K562 (cell line): ENCODE data around the gene NFKBIB. TPM values are rescaled to one million over a fixed set of nuclear protein-coding genes. Genes with fewer than 3 reads are reported as not detected.
A peak's percentile ranks its signal among the peaks of the same experiment; 100 is the strongest.

Experiments used
- BACH1 ChIP-seq: fragments of 200-800 bp; sonication (Bioruptor generic); IDR thresholded peaks from 2 replicates; pipeline ENCODE4 v1.6.1; 2016; ENCODE audit warnings: missing genetic modification characterization, missing compliant biosample characterization
- BCLAF1 ChIP-seq, 2 experiments: fragments of 450-650 bp in 1 of 2; IDR thresholded peaks; 2 replicates each; pipeline ENCODE4 v1.6.1; 2011 to 2017; ENCODE audit warnings: low read depth in 2 of 2, antibody characterized with exemption in 1 of 2, borderline replicate concordance in 1 of 2, low read length in 1 of 2, mild to moderate bottlenecking in 1 of 2, mixed read lengths in 1 of 2; ENCODE audit not compliant: control insufficient read depth in 1 of 2
- CEBPZ ChIP-seq: fragments of 150-350 bp; IDR thresholded peaks from 2 replicates; pipeline ENCODE4 v1.6.1; 2014; ENCODE audit warnings: low read depth, mild to moderate bottlenecking, low read length, borderline replicate concordance
- CHD1 ChIP-seq: fragments of 200-600 bp; sonication (generic); IDR thresholded peaks from one replicate; pipeline ENCODE4 v1.6.1; 2012; ENCODE audit warnings: mild to moderate bottlenecking, moderate library complexity, low read length, inconsistent platforms
- HBP1 ChIP-seq: fragments of 450-650 bp; formaldehyde crosslinking; IDR thresholded peaks from 2 replicates; pipeline ENCODE4 v1.4.0; 2022; ENCODE audit warnings: missing genetic modification characterization
- HNRNPL ChIP-seq: fragments of 200-400 bp; formaldehyde crosslinking; IDR thresholded peaks from 2 replicates; pipeline ENCODE4 v1.6.1; 2017; ENCODE audit warnings: low read depth, mild to moderate bottlenecking, low read length
- HNRNPLL ChIP-seq: fragments of 200-400 bp; formaldehyde crosslinking; IDR thresholded peaks from 2 replicates; pipeline ENCODE4 v1.6.1; 2017; ENCODE audit warnings: low read length, low read depth, mild to moderate bottlenecking; ENCODE audit not compliant: poor library complexity, severe bottlenecking
- HOXB6 ChIP-seq: fragments of 250-450 bp; sonication (Bioruptor Pico); IDR thresholded peaks from 2 replicates; pipeline ENCODE4 v1.5.1; 2022; ENCODE audit warnings: mild to moderate bottlenecking, borderline replicate concordance
- KLF1 ChIP-seq: fragments of 450-650 bp; IDR thresholded peaks from 2 replicates; pipeline ENCODE4 v1.6.1; 2016; ENCODE audit warnings: missing genetic modification characterization, missing compliant biosample characterization
- MCM3 ChIP-seq: fragments of 450-650 bp; IDR thresholded peaks from 2 replicates; pipeline ENCODE4 v1.6.1; 2016
- MCM5 ChIP-seq: fragments of 450-650 bp; IDR thresholded peaks from 2 replicates; pipeline ENCODE4 v1.6.1; 2016; ENCODE audit warnings: low read depth
- POLR2G ChIP-seq: fragments of 200-400 bp; formaldehyde crosslinking; IDR thresholded peaks from 2 replicates; pipeline ENCODE4 v1.6.1; 2017; ENCODE audit warnings: low read depth, mild to moderate bottlenecking, antibody characterized with exemption, low read length, moderate library complexity
- STAT6 ChIP-seq: sonication (generic); formaldehyde crosslinking; IDR thresholded peaks from 2 replicates; pipeline ENCODE4 v1.8.1; 2023; ENCODE audit warnings: mild to moderate bottlenecking, missing genetic modification reagents
- TAF7 ChIP-seq: fragments of 450-650 bp; IDR thresholded peaks from 2 replicates; pipeline ENCODE4 v1.6.1; 2016; ENCODE audit warnings: missing genetic modification characterization, missing compliant biosample characterization
- TSC22D4 ChIP-seq: fragments of 450-650 bp; IDR thresholded peaks from 2 replicates; pipeline ENCODE4 v1.6.1; 2016; ENCODE audit warnings: missing genetic modification characterization, missing biosample characterization, control low read depth
- ZKSCAN1 ChIP-seq: fragments of 150-350 bp; IDR thresholded peaks from 2 replicates; pipeline ENCODE4 v1.6.1; 2016; ENCODE audit warnings: low read depth, low read length
- ZZZ3 ChIP-seq: fragments of 450-650 bp; IDR thresholded peaks from 2 replicates; pipeline ENCODE4 v1.6.1; 2016; ENCODE audit warnings: antibody characterized with exemption, mild to moderate bottlenecking, moderate library complexity
- polyA plus RNA-seq, 8 experiments: library from polyadenylated mRNA; depleted of rRNA in 4 of 8; stranded (reverse) in 5 of 8; unstranded in 3 of 8; fragments of >200 nt; fragmentation: Nextera tagmentation in 2 of 8; fragmentation: Illumina TruSeq in 1 of 8; extraction: Ambion mirVana in 2 of 8; extraction: Trizol in 1 of 8; gene quantifications; 2 replicates each; pipeline versions ENCODE4 v1.2.1 to v1.2.3, GENCODE V29; 2011 to 2014; ENCODE audit warnings: inconsistent platforms in 1 of 8, missing spikeins in 1 of 8
- total RNA-seq, 7 experiments: library from RNA; depleted of rRNA in 6 of 7; stranded (reverse); fragments of >200 nt in 6 of 7; fragmentation: Illumina TruSeq in 2 of 7; extraction: Trizol in 2 of 7; gene quantifications; 2 replicates each; pipeline versions ENCODE4 v1.2.1 to v1.2.3, GENCODE V29; 2011 to 2021; ENCODE audit warnings: low replicate concordance in 1 of 7

Gene NFKBIB
- total and polyA plus RNA-seq, 9 of the 15 experiments (the other 6 are each of a cell fraction or from before 2014, with no cell fraction given) = 1.5 to 44.9 (median 10.4) TPM

- TF ChIP-seq BCLAF1 (IDR thresholded peaks at IDR 0.05; ENCODE audit: borderline replicate concordance in 1 of 2, control insufficient read depth in 1 of 2, low read depth in 2 of 2, low read length in 1 of 2) (no peak), MCM3 (no peak), BACH1 (tag) (no peak), POLR2G (peak; percentile 63), TSC22D4 (tag) (no peak), TAF7 (tag) (no peak), MCM5 (no peak), HOXB6 (CRISPR knock-in tag) (no peak), HNRNPLL (peak; percentile 36), ZKSCAN1 (no peak), ZZZ3 (no peak), CHD1 (no peak), HBP1 (CRISPR knock-in tag) (no peak), CEBPZ (no peak), STAT6 (CRISPR knock-in tag) (no peak), KLF1 (tag) (no peak), HNRNPL (no peak)
Measured at GRCh38 chr19:38852231-38853044, 47.3 kb upstream of the NFKBIB start (continued).
